ENCODE measurements around the gene HECTD1.

DNA sequence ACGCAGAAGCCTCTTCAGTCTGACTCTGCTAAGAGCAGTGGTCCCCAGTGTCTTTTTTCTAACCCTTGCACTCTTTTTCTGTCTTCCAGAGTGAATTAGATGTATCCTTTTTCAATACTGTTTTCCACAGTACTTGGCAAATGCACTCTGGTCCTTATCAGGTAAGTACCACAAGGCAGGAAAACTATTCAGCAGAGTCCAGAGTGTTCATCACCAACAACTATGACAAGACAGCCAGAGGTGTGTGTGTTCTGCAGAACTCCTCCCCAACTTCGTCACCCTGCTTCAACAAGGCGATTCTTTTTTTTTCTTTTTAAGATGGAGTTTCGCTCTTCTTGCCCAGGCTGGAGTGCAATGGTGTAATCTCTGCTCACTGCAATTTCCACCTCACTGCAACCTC is 127.1 kb downstream of the HECTD1 start:
- TF ChIP-seq, protein P1, sequence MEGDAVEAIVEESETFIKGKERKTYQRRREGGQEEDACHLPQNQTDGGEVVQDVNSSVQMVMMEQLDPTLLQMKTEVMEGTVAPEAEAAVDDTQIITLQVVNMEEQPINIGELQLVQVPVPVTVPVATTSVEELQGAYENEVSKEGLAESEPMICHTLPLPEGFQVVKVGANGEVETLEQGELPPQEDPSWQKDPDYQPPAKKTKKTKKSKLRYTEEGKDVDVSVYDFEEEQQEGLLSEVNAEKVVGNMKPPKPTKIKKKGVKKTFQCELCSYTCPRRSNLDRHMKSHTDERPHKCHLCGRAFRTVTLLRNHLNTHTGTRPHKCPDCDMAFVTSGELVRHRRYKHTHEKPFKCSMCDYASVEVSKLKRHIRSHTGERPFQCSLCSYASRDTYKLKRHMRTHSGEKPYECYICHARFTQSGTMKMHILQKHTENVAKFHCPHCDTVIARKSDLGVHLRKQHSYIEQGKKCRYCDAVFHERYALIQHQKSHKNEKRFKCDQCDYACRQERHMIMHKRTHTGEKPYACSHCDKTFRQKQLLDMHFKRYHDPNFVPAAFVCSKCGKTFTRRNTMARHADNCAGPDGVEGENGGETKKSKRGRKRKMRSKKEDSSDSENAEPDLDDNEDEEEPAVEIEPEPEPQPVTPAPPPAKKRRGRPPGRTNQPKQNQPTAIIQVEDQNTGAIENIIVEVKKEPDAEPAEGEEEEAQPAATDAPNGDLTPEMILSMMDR (IDR thresholded peaks at IDR 0.05; ENCODE audit: low read depth, low read length) = no peak
- no peak for TF ChIP-seq POLR2A (IDR thresholded peaks at IDR 0.05; ENCODE audit: extremely low read depth, insufficient read length)

All from NB4 (cell line).